OCI-LY1 (cell line): Measurements from ENCODE around the gene IMMT.

Source experiments
- CTCF ChIP-seq: fragments of 200-600 bp; sonication (generic), shearing (Covaris generic); IDR thresholded peaks from 2 replicates; pipeline ENCODE4 v1.5.1; 2017; ENCODE audit warnings: mild to moderate bottlenecking, antibody characterized with exemption, low read length, moderate library complexity, mixed read lengths
- EZH2 ChIP-seq: fragments of 200-600 bp; sonication (generic), shearing (Covaris generic); IDR thresholded peaks from 2 replicates; pipeline ENCODE4 v1.8.0; 2017; ENCODE audit warnings: borderline replicate concordance, mixed run types, mild to moderate bottlenecking, antibody characterized with exemption, low read length, moderate library complexity, mixed read lengths

DNA sequence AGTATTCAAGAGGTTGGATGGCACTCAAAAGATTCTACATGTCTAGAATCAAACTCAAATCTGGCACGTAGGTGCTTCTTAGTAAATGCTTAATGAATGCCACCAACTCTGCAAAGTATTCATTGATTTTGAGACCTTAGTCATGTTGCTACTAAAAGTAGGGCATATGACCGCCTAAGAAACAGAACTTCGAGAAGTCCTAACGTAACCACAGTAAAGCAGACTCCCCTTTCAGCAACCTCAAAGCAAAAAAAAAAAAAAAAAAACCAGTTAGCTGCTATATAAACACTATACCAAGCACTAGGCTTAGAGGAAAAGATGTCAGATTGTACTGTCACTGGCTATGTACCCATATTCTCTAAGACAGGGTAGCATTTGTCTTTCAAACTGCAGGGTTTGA lies 55.3 kb downstream of the IMMT start:
- TF ChIP-seq CTCF, result no peak
- no peak for TF ChIP-seq EZH2
